Naive thymus-derived CD4-positive, alpha-beta T cell (primary cell): ENCODE measurements around the gene DHX16. TPM values are rescaled to one million over a fixed set of nuclear protein-coding genes. Genes with fewer than 3 reads are reported as not detected.

ENCODE experiments used
- ATAC-seq: fragments of 150-1000 bp; cut with Tn5 transposase; 2 replicates; pipeline ENCODE4 v1.10.0; 2021; ENCODE audit warnings: mild to moderate bottlenecking, moderate library complexity
- CTCF ChIA-PET: fragments of 350-600 bp; sonication (Branson Sonifier 250); formaldehyde crosslinking; loops from one replicate; lab custom pipeline; 2021; ENCODE audit warnings: antibody characterized with exemption; lab: Charles Lee
- POLR2A ChIA-PET: fragments of 350-600 bp; sonication (Branson Sonifier 250); formaldehyde crosslinking; loops from one replicate; lab custom pipeline; 2021; ENCODE audit warnings: antibody characterized with exemption, inconsistent platforms; lab: Charles Lee
- DNase-seq, 9 donors: peaks; one replicate each; pipeline versions ENCODE4 v3.0.0 to v3.0.0-alpha.2; 2020 to 2022; ENCODE audit warnings: mixed read lengths in 1 of 9
- H3K27ac ChIP-seq: one replicate; pipeline ENCODE4 v1.7.0; 2013; ENCODE audit warnings: mild to moderate bottlenecking, low read depth, low read length, moderate library complexity
- H3K27me3 ChIP-seq, 2 donors: one replicate each; pipeline ENCODE4 v1.7.0; 2013; ENCODE audit warnings: low read length in 2 of 2, mild to moderate bottlenecking in 2 of 2, moderate library complexity in 2 of 2; ENCODE audit not compliant: control insufficient read depth in 2 of 2, insufficient read depth in 2 of 2
- H3K36me3 ChIP-seq, 3 experiments: 1 replicate in 2 of 3; 2 replicates in 1 of 3; pipeline ENCODE4 v1.7.0; 2013; ENCODE audit warnings: low read length in 3 of 3, mild to moderate bottlenecking in 3 of 3, moderate library complexity in 1 of 3; ENCODE audit not compliant: insufficient read depth in 3 of 3, control insufficient read depth in 2 of 3
- H3K4me1 ChIP-seq, 2 donors: one replicate each; pipeline ENCODE4 v1.7.0; 2013; ENCODE audit warnings: low read length in 2 of 2, mild to moderate bottlenecking in 2 of 2, moderate library complexity in 1 of 2; ENCODE audit not compliant: control insufficient read depth in 2 of 2, insufficient read depth in 2 of 2
- H3K4me3 ChIP-seq: 2 replicates; pipeline ENCODE4 v1.7.0; 2013; ENCODE audit warnings: mild to moderate bottlenecking, low read length
- H3K9me3 ChIP-seq, 3 experiments: 1 replicate in 2 of 3; 2 replicates in 1 of 3; pipeline ENCODE4 v1.7.0; 2013; ENCODE audit warnings: low read length in 3 of 3; ENCODE audit not compliant: control insufficient read depth in 2 of 3
- H3K27ac Mint-ChIP-seq, 9 donors: one replicate each; pipeline ENCODE4 v1.8.0; 2020 to 2022; ENCODE audit warnings: mixed read lengths in 9 of 9, mild to moderate bottlenecking in 8 of 9, moderate library complexity in 5 of 9, inconsistent platforms in 2 of 9
- H3K27me3 Mint-ChIP-seq, 5 donors: one replicate each; pipeline ENCODE4 v1.8.0; 2021 to 2022; ENCODE audit warnings: mixed read lengths in 5 of 5, mild to moderate bottlenecking in 1 of 5
- H3K36me3 Mint-ChIP-seq, 5 donors: one replicate each; pipeline ENCODE4 v1.8.0; 2020 to 2022; ENCODE audit warnings: mixed read lengths in 5 of 5, mild to moderate bottlenecking in 3 of 5, inconsistent platforms in 1 of 5
- H3K4me1 Mint-ChIP-seq, 7 donors: one replicate each; pipeline ENCODE4 v1.8.0; 2020 to 2022; ENCODE audit warnings: mixed read lengths in 7 of 7, mild to moderate bottlenecking in 3 of 7, inconsistent platforms in 1 of 7
- H3K4me3 Mint-ChIP-seq, 10 donors: one replicate each; pipeline ENCODE4 v1.8.0; 2020 to 2022; ENCODE audit warnings: mild to moderate bottlenecking in 10 of 10, mixed read lengths in 10 of 10, moderate library complexity in 6 of 10, inconsistent platforms in 2 of 10
- H3K9me3 Mint-ChIP-seq, 11 donors: one replicate each; pipeline ENCODE4 v1.8.0; 2020 to 2022; ENCODE audit warnings: mixed read lengths in 11 of 11, mild to moderate bottlenecking in 4 of 11, inconsistent platforms in 1 of 11, moderate library complexity in 1 of 11
- intact Hi-C, 2 donors: fragments of 100-400 bp; cut with micrococcal nuclease; formaldehyde crosslinking; loops; one replicate each; pipeline ENCODE4 v1.15.1; 2023
- polyA plus RNA-seq, 2 donors: library from polyadenylated mRNA; unstranded; fragments of 300-500 nt; fragmentation: Illumina TruSeq; gene quantifications; one replicate each; pipeline ENCODE4 v1.2.3, GENCODE V29; 2021
- total RNA-seq, 6 experiments: library from RNA in 5 of 6; stranded (reverse) in 5 of 6; gene quantifications; 1 replicate in 5 of 6; 2 replicates in 1 of 6; pipeline ENCODE4 v1.2.3 and lab custom pipeline; 2021 to 2026

Gene DHX16
- total and polyA plus RNA-seq, 7 experiments from 2014 or later = 14.9 to 51.5 (median 38.3) TPM

DNA sequence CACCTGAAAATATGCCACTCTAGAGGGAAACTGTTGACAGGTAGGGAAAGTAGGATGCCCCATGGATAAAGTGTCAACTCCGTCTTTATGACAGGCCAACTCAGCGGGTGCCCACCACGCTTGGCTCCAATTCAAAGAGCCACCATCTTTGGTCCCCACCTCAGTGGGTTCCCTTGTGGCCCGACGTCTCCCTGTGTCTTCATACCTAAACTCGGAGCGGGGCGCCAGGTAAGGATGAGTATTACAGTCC lies 44.0 kb upstream of the DHX16 start:
- ATAC-seq (no peak), DNase-seq (no peak)
- Histone ChIP-seq H3K27me3 (no peaks in the 10 kb centered on the region), H3K9me3 (no peaks in the 10 kb centered on the region), H3K36me3 (peaks cover 0 to 29% (median 7%) of the 10 kb centered on the region in 3 experiments), H3K4me1 (peaks cover 16 to 18% of the 10 kb centered on the region in 2 donors), H3K4me3 (peak overlapping the region; percentile 73), H3K27ac (peak overlapping the region; percentile 84)
- Mint-ChIP-seq H3K4me1 (peaks cover 30 to 60% (median 51%) of the 10 kb centered on the region in 7 donors), H3K27me3 (no peaks in the 10 kb centered on the region), H3K4me3 (peak overlapping the region; percentile 90 to 99 (median 96)), H3K9me3 (peaks cover 0 to 7% (median 0%) of the 10 kb centered on the region in 11 donors), H3K36me3 (peaks cover 22 to 55% (median 27%) of the 10 kb centered on the region in 5 donors), H3K27ac (peak overlapping the region; percentile 97 to 100 (median 99))
- intact Hi-C loops = loop anchor here (1.0 to 5.0 kb wide), 14 partner anchors 27 to 995 kb away; partner anchors contain the start of genes C6orf136 (in 2 of the 2), MRPS18B (in 2 of the 2), PPP1R10 (in 2 of the 2) and ABCF1 (in 1 of the 2)
- ChIA-PET POLR2A (interaction anchor here (0.6 to 17.4 kb wide), 21 partner anchors 11 to 481 kb away, joined by 3 to 499 read pairs (median 5); partner anchors contain the start of genes DDR1, DHX16, MRPS18B and NRM), CTCF (interaction anchor here (0.6 to 10.2 kb wide), 9 partner anchors 13 to 123 kb away, joined by 3 to 304 read pairs (median 3); partner anchors contain the start of genes DHX16 and NRM)

GRCh38 chr6:30714263-30714662 lies 41.5 kb upstream of the DHX16 start:
- intact Hi-C loops = no loop called here
- DNase-seq (no peak), ATAC-seq (no peak)
- H3K36me3 ChIP-seq = peaks cover 0 to 50% (median 7%) of the 10 kb centered on the region in 3 experiments
- ChIA-PET POLR2A (interaction anchor here (17.4 kb wide), 1 partner anchor 36 kb away, joined by 499 read pairs; the partner anchor contains the start of gene DHX16), CTCF (no interaction called here)
- H3K4me1 ChIP-seq = peaks cover 7 to 11% of the 10 kb centered on the region in 2 donors
- Mint-ChIP-seq H3K27ac (no peak overlapping the region), H3K9me3 (peaks cover 0 to 2% (median 0%) of the 10 kb centered on the region in 11 donors), H3K36me3 (peaks cover 26 to 58% (median 31%) of the 10 kb centered on the region in 5 donors), H3K4me1 (peaks cover 29 to 70% (median 43%) of the 10 kb centered on the region in 7 donors), H3K4me3 (no peak overlapping the region), H3K27me3 (no peaks in the 10 kb centered on the region)
- no peaks in the 10 kb centered on the region for H3K27me3 ChIP-seq
- no peaks in the 10 kb centered on the region for H3K9me3 ChIP-seq
- no peak overlapping the region for H3K4me3 ChIP-seq
- H3K27ac ChIP-seq = no peak overlapping the region

GRCh38 chr6:30712441-30712945 lies 39.7 kb upstream of the DHX16 start:
- H3K9me3 ChIP-seq = no peaks in the 10 kb centered on the region
- peaks cover 25 to 57% (median 37%) of the 10 kb centered on the region in 7 donors for H3K4me1 Mint-ChIP-seq
- H3K9me3 Mint-ChIP-seq = peaks cover 0 to 2% (median 0%) of the 10 kb centered on the region in 11 donors
- H3K4me1 ChIP-seq = peaks cover 5 to 8% of the 10 kb centered on the region in 2 donors
- H3K4me3 Mint-ChIP-seq = peak overlapping the region in 1 of 10 donors; percentile 59
- peaks cover 32 to 55% (median 38%) of the 10 kb centered on the region in 5 donors for H3K36me3 Mint-ChIP-seq
- H3K27me3 ChIP-seq = no peaks in the 10 kb centered on the region
- DNase-seq = no peak
- H3K27ac Mint-ChIP-seq = peak overlapping the region in 1 of 9 donors; percentile 79
- ChIA-PET CTCF (interaction anchor here (0.6 to 1.1 kb wide), 2 partner anchors 18 to 116 kb away, joined by 3 to 4 read pairs; no protein-coding TSS in a partner anchor), POLR2A (interaction anchor here (1.3 to 17.4 kb wide), 4 partner anchors 15 to 34 kb away, joined by 3 to 499 read pairs (median 8); partner anchors contain the start of gene DHX16)
- H3K27ac ChIP-seq = no peak overlapping the region
- H3K4me3 ChIP-seq = no peak overlapping the region
- intact Hi-C loops = no loop called here
- peaks cover 0 to 58% (median 7%) of the 10 kb centered on the region in 3 experiments for H3K36me3 ChIP-seq
- no peak for ATAC-seq
- no peaks in the 10 kb centered on the region for H3K27me3 Mint-ChIP-seq

DNA sequence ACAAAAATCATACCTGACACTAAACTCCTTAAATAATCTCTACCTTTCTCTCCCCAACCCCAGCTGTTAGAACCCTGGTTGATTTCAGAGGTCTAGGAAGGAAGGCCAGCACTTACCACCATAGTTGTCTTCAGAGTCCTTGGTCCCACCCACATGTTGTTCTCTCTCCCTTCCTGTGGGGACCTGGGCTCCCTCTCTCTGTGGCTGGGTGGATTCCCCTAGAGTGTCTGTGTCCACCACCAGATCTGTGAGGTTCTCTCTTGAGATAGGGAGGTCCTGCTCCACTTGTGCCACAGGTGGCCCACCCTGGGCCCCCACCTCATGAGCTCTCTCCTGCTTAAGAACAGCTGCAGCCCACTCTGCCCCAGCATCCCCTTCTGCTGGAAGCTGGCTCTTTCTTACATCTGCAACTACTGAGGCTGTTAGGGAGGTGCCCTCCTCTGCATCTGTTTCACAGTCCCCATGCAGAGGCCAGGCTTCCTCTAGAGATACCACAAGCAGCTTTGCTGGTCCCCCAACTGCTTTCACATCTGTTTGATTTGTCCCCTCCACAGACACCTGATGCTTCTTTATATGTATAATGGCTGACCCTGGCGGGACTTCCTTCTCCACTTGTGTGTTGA lies 39.1 kb upstream of the DHX16 start:
- ATAC-seq (no peak), DNase-seq (no peak)
- CTCF ChIA-PET = interaction anchor here (1.1 kb wide), 2 partner anchors 19 to 33 kb away, joined by 3 to 8 read pairs; no protein-coding TSS in a partner anchor
- POLR2A ChIA-PET = interaction anchor here (0.9 to 17.4 kb wide), 5 partner anchors 14 to 60 kb away, joined by 3 to 499 read pairs (median 6); partner anchors contain the start of gene DHX16
- Mint-ChIP-seq H3K27ac (peak overlapping the region in 3 of 9 donors; percentile 51 to 79 (median 65)), H3K4me1 (peaks cover 22 to 53% (median 31%) of the 10 kb centered on the region in 7 donors), H3K36me3 (peaks cover 32 to 56% (median 42%) of the 10 kb centered on the region in 5 donors), H3K9me3 (peaks cover 0 to 2% (median 0%) of the 10 kb centered on the region in 11 donors), H3K4me3 (peak overlapping the region in 1 of 10 donors; percentile 59), H3K27me3 (no peaks in the 10 kb centered on the region)
- H3K4me3 ChIP-seq = no peak overlapping the region
- H3K36me3 ChIP-seq = peaks cover 0 to 64% (median 7%) of the 10 kb centered on the region in 3 experiments
- no peaks in the 10 kb centered on the region for H3K27me3 ChIP-seq
- H3K27ac ChIP-seq = no peak overlapping the region
- intact Hi-C loops = no loop called here
- peaks cover 5 to 8% of the 10 kb centered on the region in 2 donors for H3K4me1 ChIP-seq
- no peaks in the 10 kb centered on the region for H3K9me3 ChIP-seq

GRCh38 chr6:30709101-30709868 lies 36.5 kb upstream of the DHX16 start:
- Histone ChIP-seq H3K4me3 (no peak overlapping the region), H3K36me3 (peaks cover 0 to 76% (median 4%) of the 10 kb centered on the region in 3 experiments), H3K27ac (no peak overlapping the region), H3K27me3 (no peaks in the 10 kb centered on the region), H3K4me1 (no peaks in the 10 kb centered on the region), H3K9me3 (no peaks in the 10 kb centered on the region)
- no peak for DNase-seq
- Mint-ChIP-seq H3K36me3 (peaks cover 37 to 65% (median 46%) of the 10 kb centered on the region in 5 donors), H3K4me3 (no peak overlapping the region), H3K27ac (no peak overlapping the region), H3K9me3 (no peaks in the 10 kb centered on the region), H3K4me1 (peaks cover 10 to 36% (median 14%) of the 10 kb centered on the region in 7 donors), H3K27me3 (no peaks in the 10 kb centered on the region)
- ChIA-PET POLR2A (interaction anchor here (0.7 kb wide), 1 partner anchor 35 kb away, joined by 3 read pairs; no protein-coding TSS in a partner anchor), CTCF (interaction anchor here (1.0 kb wide), 1 partner anchor 21 kb away, joined by 3 read pairs; no protein-coding TSS in a partner anchor)
- intact Hi-C loops = no loop called here
- ATAC-seq = no peak

DNA sequence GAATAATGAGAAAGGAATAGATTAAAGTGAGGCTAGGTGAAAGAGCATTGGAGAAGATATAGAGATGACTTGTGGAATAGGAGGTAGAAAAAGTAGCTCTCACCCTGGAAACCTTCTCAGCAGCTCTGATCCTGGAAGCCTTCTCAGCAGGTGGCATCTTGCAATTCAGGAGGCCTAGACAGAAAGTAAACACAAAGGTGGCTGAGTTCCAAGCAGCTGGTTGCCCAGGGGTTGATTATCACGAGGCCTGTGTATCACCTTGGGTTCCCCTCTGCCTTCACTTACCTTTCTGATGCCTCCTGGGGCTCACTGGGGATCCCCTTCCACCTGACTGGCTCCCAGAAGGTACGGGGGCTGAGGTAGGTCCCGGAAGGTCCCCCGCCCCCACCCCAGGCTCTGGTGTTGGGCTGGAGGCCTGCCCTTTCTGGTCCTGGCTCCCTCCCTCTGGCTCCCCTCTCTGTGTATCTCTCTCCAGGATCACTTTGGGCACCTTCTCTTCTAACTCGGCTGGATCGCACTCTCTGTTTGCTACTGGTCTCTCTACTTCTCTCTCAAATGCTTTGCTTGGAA lies 34.6 kb upstream of the DHX16 start:
- no peaks in the 10 kb centered on the region for H3K9me3 Mint-ChIP-seq

More for the DNA sequence above, 34.6 kb upstream of the DHX16 start:
- Histone ChIP-seq H3K27me3 (no peaks in the 10 kb centered on the region), H3K36me3 (peaks cover 0 to 74% (median 6%) of the 10 kb centered on the region in 3 experiments), H3K9me3 (no peaks in the 10 kb centered on the region), H3K4me1 (no peaks in the 10 kb centered on the region), H3K4me3 (no peak overlapping the region), H3K27ac (no peak overlapping the region)
- CTCF ChIA-PET = no interaction called here
- H3K4me3 Mint-ChIP-seq = no peak overlapping the region
- intact Hi-C loops = no loop called here
- POLR2A ChIA-PET = no interaction called here
- DNase-seq (no peak), ATAC-seq (no peak)
- peaks cover 7 to 23% (median 10%) of the 10 kb centered on the region in 7 donors for H3K4me1 Mint-ChIP-seq
- H3K27ac Mint-ChIP-seq = peak overlapping the region in 4 of 9 donors; percentile 1 to 69 (median 31)
- peaks cover 30 to 67% (median 39%) of the 10 kb centered on the region in 5 donors for H3K36me3 Mint-ChIP-seq
- H3K27me3 Mint-ChIP-seq = no peaks in the 10 kb centered on the region
